ENCODE results near the gene CWC27. TPM values are rescaled to one million over a fixed set of nuclear protein-coding genes. Genes with fewer than 3 reads are reported as not detected.

Gene CWC27
- total RNA-seq, 1 donor from 2014 or later = 56.6 TPM

GRCh38 chr5:64771736-64772135 is 3.0 kb downstream of the CWC27 start:
- no peaks in the 10 kb centered on the region for H3K9me3 ChIP-seq (ENCODE audit: low read depth)
- Mint-ChIP-seq H3K9me3 (no peaks in the 10 kb centered on the region), H3K27ac (no peak overlapping the region), H3K27me3 (ENCODE audit: insufficient read depth, low read depth) (peaks cover 2% of the 10 kb centered on the region), H3K36me3 (peaks cover 3% of the 10 kb centered on the region), H3K4me3 (no peak overlapping the region), H3K4me1 (peaks cover 19% of the 10 kb centered on the region)
- no peaks in the 10 kb centered on the region for H4K20me1 ChIP-seq (ENCODE audit: low read depth)
- peaks cover 7% of the 10 kb centered on the region for H3F3A ChIP-seq (ENCODE audit: low read depth)
- H3K4me3 ChIP-seq = no peak overlapping the region
- no peak overlapping the region for H3K27ac ChIP-seq
- H2AFZ ChIP-seq (replicated peaks) = no peak overlapping the region
- DNase-seq (ENCODE audit: low spot score) = no peak
- H3K79me2 ChIP-seq (ENCODE audit: low read depth) = peaks cover 68% of the 10 kb centered on the region
- TF ChIP-seq EZH2 (IDR thresholded peaks at IDR 0.05) = no peak
- no peak for TF ChIP-seq CTCF (IDR thresholded peaks at IDR 0.05)
- no peak for TF ChIP-seq EZH2phosphoT487 (IDR thresholded peaks at IDR 0.05)
- no peak overlapping the region for H3K9ac ChIP-seq
- H3K36me3 ChIP-seq = peaks cover 2% of the 10 kb centered on the region
- H3K4me2 ChIP-seq = no peak overlapping the region
- peaks cover 19% of the 10 kb centered on the region for H3K4me1 ChIP-seq
- H3K27me3 ChIP-seq = no peaks in the 10 kb centered on the region

- Mint-ChIP-seq H3K4me1 (peaks cover 10% of the 10 kb centered on the region), H3K27ac (no peak overlapping the region), H3K4me3 (no peak overlapping the region), H3K9me3 (no peaks in the 10 kb centered on the region), H3K36me3 (peaks cover 3% of the 10 kb centered on the region), H3K27me3 (ENCODE audit: insufficient read depth, low read depth) (no peaks in the 10 kb centered on the region)
- Histone ChIP-seq H3K36me3 (peaks cover 11% of the 10 kb centered on the region), H3K9me3 (ENCODE audit: low read depth) (no peaks in the 10 kb centered on the region), H2AFZ (replicated peaks) (no peak overlapping the region), H3K79me2 (ENCODE audit: low read depth) (peaks cover 52% of the 10 kb centered on the region), H3K4me2 (no peak overlapping the region), H3K27ac (no peak overlapping the region), H3F3A (ENCODE audit: low read depth) (no peaks in the 10 kb centered on the region), H3K27me3 (no peaks in the 10 kb centered on the region), H3K9ac (no peak overlapping the region), H3K4me1 (peaks cover 11% of the 10 kb centered on the region), H3K4me3 (no peak overlapping the region), H4K20me1 (ENCODE audit: low read depth) (no peaks in the 10 kb centered on the region)
- no peak for DNase-seq (ENCODE audit: low spot score)
- TF ChIP-seq EZH2 (IDR thresholded peaks at IDR 0.05) = no peak
- TF ChIP-seq CTCF (IDR thresholded peaks at IDR 0.05) = no peak
- TF ChIP-seq EZH2phosphoT487 (IDR thresholded peaks at IDR 0.05) = no peak
Measured at GRCh38 chr5:64773533-64773932, 4.8 kb downstream of the CWC27 start.

DNA sequence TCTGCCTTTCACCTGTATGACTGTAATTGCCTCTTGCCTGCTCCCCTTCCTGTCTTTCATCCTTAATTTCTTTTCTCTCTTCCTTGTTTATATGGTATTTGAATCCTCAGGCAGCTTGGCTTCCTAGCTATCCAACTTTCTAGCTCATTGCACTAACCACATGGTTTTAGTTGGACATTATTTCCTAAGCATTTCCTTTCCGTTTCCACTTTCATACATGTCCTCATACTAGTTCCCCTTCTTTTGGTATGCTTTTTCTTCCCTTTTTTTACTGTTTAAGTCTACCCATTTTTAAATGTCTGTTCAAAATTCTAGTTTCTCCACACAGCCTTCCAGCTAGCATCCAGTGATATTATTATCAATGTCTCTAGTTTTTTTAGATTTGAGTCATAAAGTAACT is 6.6 kb downstream of the CWC27 start:
- no peak for TF ChIP-seq EZH2 (IDR thresholded peaks at IDR 0.05)
- no peak for TF ChIP-seq EZH2phosphoT487 (IDR thresholded peaks at IDR 0.05)
- TF ChIP-seq CTCF (IDR thresholded peaks at IDR 0.05) = no peak
- H3K9me3 ChIP-seq (ENCODE audit: low read depth) = no peaks in the 10 kb centered on the region
- H3K36me3 ChIP-seq = peaks cover 11% of the 10 kb centered on the region
- no peak overlapping the region for H3K27ac Mint-ChIP-seq
- no peak overlapping the region for H3K4me3 Mint-ChIP-seq
- no peaks in the 10 kb centered on the region for H3K9me3 Mint-ChIP-seq
- no peaks in the 10 kb centered on the region for H4K20me1 ChIP-seq (ENCODE audit: low read depth)
- H3K79me2 ChIP-seq (ENCODE audit: low read depth) = peaks cover 40% of the 10 kb centered on the region
- no peaks in the 10 kb centered on the region for H3K27me3 Mint-ChIP-seq (ENCODE audit: insufficient read depth, low read depth)
- no peaks in the 10 kb centered on the region for H3K4me1 Mint-ChIP-seq
- no peak overlapping the region for H3K4me3 ChIP-seq
- H3K4me1 ChIP-seq = peaks cover 2% of the 10 kb centered on the region
- peaks cover 3% of the 10 kb centered on the region for H3K36me3 Mint-ChIP-seq
- H3K27me3 ChIP-seq = no peaks in the 10 kb centered on the region
- H3K27ac ChIP-seq = no peak overlapping the region
- no peak overlapping the region for H2AFZ ChIP-seq (replicated peaks)
- H3K4me2 ChIP-seq = no peak overlapping the region
- H3K9ac ChIP-seq = no peak overlapping the region
- no peaks in the 10 kb centered on the region for H3F3A ChIP-seq (ENCODE audit: low read depth)
- DNase-seq (ENCODE audit: low spot score) = no peak
